ENCODE data around the gene APOBEC3F.
"Not testable (repeated sequence)": the region's sequence is repeated elsewhere in the genome, so short reads cannot be mapped to it uniquely, and the experiment has no call there.

APOBEC3F gene

DNA sequence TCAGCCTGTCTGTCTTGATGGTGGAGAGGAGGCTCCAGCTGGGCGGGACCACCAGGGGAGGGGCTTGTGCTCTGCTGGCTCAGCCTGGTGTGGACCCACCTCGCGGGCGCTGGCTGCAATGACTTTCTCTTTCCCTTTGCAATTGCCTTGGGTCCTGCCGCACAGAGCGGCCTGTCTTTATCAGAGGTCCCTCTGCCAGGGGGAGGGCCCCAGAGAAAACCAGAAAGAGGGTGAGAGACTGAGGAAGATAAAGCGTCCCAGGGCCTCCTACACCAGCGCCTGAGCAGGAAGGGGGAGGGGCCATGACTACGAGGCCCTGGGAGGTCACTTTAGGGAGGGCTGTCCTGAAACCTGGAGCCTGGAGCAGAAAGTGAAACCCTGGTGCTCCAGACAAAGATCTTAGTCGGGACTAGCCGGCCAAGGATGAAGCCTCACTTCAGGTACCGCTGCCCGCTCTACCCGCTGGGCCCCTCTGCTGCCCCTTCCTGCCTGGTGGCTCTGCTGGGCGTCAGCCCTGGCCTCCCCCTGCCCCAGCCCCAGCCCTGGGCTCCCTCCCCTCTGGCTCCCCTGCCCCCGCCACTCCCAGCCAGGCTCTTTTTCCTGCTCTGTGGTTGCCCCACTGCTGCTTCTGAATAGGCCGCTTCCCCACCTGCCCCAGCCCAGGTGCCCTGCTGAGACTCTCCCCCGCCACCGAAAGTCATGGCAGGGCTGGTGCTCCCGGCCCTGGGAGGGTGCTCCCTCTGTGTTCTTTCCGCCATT is at the start of gene APOBEC3F:
Gene APOBEC3F (plus strand): TSS at position 327 of the 759 bp plus-strand sequence. CDS start 97 bp downstream, at position 424.
- DNase-seq: not testable (repeated sequence)

DNA sequence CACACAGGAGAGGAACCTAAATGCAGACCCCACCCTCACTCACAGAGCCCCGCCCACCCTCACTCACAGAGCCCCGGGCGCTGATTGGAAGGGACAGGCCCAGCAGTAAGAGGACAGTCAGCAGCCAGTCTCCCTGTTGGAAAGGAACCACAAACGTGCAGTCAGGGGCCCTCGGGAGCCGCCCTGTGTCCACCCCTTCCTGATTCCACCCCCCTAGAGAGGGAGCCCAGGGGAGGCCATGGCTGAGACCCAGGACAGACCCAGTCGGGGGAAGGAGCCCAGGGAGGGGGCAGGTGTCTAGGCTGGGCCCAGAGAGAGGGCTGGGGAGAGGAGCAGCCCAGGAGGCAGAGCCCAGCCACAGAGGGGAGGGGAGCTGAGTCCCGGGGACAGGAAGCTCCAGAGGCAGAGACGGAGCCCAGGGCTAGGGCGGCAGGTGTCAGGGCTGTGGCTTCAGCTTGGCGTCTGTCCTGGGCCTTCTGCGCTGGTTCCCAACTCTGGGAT is 47.7 kb upstream of the APOBEC3F start:
- not testable (repeated sequence) for DNase-seq

DNA sequence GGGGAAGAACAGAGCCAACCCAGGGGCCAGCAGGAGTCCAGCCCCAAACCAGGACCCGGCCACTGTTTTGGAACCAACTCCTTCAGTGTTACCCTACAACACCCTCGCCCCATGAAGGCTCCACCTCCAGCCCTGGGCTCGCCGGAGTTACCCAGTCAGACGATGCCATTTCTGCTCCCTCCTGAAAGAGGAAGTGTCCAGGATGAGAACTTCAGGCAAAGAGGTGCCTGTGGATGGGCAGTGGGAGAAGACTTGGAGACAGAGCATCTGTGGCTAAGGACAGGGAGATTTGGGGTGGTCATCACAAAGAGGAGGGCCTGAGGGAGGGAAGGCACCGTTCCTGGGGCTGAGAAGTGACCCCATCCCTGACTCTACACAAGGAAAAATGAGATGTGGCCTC is 44.6 kb upstream of the APOBEC3F start:
- DNase-seq: no peak

DNA sequence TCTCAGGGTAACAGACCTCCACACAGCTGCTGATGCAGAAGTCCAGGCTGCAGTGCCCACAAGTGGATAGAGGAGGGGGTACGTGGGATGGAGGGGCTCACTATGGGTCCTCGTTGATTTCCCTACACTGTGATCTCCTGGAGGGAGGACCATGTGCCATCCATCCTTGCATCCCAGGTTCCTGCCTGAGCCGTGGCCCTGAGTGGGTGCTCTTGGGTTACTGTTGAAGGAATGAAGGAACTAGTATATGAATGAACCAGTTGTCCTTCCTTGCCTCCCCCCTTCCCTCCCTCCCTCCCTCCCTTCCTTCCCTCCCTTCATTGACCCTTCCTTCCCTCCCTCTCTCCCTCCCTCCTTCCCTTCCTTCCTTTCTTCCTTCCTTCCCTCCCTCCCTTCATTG is 43.1 kb upstream of the APOBEC3F start:
- DNase-seq: no peak

DNA sequence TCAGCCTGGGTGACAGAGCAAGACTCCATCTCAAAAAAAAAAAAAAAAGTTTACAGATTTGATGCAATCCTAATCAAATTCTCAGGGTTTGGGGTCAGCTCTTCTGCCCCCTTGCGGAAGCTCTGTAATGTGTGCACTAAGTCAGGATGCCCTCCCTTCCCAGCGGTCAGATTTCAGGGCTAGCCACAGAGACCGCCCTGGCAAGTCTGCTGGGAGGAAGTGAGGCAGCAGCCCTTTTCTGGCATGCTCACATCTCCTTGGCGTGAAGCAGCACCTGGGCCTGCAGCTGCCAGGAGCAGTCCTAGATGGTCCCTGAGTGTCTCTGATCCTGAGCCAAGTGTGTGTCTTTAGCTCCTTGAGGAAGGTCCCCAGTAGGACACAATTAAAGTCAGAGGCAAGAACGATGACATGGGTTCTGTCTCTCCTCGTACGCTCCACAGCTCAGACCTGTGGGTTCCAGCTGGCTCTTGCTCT is 37.5 kb upstream of the APOBEC3F start:
- no peak for DNase-seq

DNA sequence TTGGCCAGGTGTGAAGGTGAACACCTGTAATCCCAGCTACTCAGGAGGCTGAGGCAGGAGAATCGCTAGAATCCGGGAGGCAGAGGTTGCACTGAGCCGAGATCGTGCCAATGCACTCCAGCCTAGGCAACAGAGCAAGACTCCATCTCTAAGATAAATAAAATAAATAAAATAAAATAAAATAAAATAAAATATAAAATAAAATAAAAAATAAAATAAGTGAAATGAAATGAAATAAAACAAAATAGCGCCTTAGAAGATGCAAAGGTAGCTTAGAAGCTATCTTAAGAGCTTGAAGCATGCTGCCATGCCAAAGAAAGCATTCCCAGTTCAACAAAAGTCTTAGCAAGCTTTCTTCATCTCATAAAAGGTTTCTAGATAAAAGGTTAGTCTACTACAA is 33.5 kb upstream of the APOBEC3F start:
- DNase-seq: no peak

DNA sequence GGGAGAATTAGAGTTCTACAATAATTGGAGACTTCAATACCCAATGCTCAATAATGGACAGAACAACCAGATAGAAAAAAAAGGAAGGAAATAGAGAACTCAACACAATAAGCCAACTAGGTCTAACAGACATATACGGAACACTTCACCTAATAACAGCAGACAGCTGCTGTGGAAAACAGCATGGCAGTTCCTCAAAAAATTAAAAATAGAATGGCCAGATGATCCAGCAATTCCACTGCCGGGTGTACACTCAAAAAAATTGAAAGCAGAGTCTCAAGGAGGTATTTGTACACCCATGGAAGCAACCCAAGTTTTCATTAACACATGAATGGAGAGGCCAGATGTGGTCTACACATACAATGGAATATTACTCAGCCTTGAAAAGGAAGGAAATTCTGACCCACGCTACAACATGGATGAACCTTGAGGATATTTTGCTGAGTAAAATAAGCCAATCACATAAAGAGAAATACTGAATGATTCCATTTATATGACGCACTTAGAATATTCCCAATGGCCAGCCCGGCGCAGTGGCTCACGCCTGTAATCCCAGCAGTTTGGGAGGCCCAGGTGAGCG is 32.3 kb upstream of the APOBEC3F start:
- not testable (repeated sequence) for DNase-seq

DNA sequence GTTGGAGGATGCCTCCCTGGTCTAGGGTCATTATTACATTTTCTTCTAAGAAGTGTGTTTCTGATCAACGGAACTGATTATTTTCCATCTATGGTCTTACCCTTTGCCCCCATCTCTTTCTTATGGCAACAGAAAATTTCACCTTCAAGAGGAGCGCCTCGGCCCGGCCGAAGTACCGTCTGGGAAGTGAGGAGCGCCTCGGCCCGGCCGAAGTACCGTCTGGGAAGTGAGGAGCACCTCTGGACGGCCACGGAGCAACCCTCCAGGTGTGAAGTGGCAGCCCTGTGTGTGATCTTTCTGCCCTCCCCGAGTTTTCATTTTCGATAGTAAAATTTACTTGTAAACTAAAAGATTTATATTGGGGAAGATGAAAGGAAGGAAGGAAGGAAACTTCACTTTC is 29.7 kb upstream of the APOBEC3F start:
- DNase-seq: no peak

DNA sequence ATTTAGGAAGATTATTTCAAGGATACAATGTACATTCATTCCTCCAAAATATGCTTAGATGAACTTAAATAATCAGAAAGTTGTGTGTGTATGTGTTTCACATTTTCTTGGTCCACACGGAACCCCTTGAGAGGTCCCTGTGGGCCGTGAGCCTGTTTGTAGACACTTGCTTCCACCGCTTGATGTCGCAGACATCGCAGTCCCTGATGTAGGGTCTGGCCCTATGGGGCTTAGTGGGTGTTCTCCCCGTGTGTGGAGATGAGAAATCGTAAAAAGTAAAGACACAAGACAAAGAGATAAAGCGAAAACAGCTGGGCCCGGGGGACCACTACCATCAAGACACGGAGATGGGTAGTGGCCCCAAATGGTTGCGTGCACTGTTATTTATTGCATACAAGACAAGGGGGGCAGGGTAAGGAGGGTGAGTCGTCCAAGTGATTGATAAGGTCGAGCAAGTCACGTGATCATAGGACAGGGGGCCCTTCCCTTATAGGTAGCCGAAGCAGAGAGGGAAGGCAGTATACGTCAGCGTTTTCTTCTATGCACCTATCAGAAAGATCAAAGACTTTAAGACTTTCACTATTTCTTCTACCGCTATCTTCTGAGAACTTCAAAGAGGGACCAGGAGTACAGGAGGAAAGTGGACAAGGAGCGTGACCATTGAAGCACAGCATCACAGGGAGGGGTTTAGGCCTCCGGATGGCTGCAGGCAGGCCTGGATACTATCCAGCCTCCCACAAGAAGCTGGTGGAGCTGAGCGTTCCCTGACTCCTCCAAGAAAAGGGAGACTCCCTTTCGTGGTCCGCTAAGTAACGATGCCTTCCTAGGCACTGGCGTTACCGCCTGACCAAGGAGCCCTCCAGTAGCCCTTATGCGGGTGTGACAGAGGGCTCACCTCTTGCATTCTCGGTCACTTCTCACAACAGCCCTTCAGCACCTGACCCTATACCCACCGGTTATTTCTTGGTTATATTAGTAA is 27.8 kb upstream of the APOBEC3F start:
- no peak for DNase-seq

DNA sequence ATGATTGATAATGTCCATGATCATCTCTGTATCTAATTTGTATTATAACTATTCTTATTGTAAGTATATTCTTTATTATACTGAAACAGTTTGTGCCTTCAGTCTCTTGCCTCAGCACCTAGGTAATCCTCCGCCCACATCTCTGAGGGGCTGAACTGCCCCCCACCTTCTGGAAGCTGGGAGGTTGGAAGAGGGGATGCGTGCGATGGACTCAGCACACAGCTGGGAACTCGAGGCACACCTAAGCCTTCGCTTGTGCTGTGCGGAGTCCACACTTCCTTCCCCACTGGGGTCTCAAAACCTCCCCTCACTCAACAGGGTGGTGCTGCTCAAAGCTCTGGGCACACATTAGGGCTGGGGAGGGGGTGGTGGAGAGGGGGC is 27.1 kb upstream of the APOBEC3F start:
- DNase-seq: not testable (repeated sequence)

DNA sequence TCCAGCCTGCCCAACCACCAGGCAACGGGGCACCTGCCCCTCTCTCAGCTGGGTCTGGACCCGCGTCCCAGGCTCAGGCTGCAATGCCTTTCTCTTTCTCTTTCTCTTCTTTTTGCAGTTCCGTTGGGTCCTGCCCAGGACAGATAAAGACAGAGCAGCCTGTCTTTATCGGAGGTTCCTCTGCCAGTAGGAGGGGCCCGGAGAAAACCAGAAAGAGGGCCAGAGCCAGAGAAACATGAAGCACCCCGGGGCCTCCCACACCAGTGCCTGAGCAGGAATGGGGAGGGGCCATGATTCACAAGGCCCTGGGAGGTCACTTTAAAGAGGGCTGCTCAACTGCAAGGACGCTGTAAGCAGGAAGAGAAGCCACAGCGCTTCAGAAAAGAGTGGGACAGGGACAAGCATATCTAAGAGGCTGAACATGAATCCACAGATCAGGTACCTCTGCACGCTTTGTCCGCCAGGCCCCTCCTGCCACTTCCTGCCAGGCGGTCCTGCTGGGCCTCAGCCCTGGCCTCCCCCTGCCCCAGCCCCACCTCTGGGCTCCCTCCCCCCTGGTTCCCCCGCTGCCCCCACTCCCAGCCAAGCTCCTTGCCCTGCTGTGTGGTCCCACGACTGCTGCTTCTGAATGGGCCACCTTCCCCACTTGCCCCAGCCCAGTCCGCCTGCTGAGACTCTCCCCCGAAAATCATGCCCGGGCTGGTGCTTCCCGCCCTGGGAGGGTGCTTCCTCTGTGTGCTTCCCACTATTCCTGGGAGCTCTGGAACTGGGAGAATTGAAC is 26.5 kb upstream of the APOBEC3F start, which contains the start of gene APOBEC3C:
Gene APOBEC3C (plus strand): TSS at position 316 of the 781 bp plus-strand sequence. CDS start 106 bp downstream, at position 422.
- no peak for DNase-seq

DNA sequence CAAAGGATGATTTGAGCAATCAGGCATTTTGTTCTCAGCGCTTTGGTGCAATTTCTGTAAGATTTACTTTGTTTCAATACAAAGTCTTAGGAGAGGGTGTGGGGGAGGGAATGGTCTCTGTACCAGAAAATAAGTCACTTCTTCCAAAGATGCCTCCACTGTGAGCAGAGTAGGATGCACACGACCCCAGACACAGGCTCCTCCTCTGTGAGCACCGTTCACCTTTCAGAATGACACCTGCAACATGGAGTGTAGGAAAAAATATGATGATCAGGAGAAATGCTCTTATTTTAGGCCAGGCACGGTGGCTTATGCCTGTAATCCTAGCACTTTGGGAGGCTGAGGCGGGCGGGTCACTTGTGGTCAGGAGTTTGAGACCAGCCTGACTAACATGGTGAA is 25.9 kb upstream of the APOBEC3F start:
- not testable (repeated sequence) for DNase-seq

DNA sequence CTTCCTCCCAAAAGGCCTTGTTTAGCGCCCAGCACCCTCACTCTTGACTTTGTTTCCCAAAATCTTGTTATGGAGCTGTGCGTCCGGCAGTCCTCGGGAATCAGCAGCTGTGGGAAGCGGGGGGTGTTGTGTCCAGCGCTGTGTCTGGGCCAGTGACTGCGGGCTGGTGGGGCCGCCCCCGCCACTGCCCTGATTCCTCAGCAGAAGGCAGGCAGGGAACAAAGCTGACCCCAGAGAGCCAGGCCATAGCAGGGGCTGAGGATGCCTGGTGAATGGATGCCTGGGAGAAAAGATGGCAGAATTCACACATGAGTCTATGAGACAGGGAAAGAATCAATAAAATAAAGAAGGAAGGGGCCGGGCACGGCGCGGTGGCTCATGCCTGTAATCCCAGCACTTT is 24.1 kb upstream of the APOBEC3F start:
- DNase-seq: no peak

DNA sequence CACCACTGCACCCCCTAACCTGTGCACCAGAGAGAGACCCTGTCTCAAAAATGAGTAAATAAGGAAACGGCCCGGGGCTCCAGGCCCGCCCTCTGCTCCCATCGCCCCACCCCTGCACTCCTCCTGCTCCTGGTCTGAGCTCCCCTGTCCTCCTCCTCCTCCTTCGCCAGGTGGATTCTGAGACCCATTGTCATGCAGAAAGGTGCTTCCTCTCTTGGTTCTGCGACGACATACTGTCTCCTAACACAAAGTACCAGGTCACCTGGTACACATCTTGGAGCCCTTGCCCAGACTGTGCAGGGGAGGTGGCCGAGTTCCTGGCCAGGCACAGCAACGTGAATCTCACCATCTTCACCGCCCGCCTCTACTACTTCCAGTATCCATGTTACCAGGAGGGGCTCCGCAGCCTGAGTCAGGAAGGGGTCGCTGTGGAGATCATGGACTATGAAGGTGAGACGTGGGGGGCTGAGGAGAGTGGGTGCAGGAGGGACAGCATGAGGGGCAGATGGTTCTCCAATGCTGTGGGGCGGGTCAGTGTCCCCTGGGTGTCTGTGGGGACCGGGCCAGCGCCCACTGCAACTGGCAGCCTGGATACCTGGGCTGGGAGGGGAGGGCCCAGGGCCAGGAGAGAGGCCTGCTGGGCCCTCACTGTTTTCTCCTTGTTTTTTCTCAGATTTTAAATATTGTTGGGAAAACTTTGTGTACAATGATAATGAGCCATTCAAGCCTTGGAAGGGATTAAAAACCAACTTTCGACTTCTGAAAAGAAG is 22.9 kb upstream of the APOBEC3F start:
- no peak for DNase-seq

DNA sequence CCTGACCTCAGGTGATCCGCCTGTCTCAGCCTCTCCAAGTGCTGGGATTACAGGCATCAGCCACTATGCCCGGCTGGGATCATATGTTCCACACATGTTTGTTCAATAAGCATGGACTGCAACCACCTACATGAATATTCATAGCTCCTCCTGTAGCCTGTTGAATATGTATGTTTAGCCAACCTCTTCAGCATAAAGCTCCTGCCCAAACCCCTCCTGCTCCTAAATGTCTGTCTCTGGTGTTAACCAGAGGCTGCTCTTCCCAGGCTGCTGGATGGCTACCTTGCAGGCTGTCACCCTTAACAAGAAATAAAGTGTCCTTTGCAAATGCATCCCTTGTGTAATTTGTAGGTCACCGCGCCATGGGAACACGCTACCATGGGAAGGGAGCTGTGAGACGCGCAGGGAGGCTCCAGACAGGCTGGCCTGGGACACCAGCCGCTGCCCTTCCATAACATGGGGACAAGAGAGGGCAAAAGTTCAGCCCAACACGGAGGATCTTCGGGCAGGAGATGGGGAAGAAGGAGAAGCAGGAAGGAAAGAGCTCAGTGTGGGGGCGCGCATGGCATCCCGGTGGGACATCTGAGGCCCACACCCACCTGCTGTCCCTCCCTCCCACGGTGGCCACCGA is 20.5 kb upstream of the APOBEC3F start:
- DNase-seq: not testable (repeated sequence)

DNA sequence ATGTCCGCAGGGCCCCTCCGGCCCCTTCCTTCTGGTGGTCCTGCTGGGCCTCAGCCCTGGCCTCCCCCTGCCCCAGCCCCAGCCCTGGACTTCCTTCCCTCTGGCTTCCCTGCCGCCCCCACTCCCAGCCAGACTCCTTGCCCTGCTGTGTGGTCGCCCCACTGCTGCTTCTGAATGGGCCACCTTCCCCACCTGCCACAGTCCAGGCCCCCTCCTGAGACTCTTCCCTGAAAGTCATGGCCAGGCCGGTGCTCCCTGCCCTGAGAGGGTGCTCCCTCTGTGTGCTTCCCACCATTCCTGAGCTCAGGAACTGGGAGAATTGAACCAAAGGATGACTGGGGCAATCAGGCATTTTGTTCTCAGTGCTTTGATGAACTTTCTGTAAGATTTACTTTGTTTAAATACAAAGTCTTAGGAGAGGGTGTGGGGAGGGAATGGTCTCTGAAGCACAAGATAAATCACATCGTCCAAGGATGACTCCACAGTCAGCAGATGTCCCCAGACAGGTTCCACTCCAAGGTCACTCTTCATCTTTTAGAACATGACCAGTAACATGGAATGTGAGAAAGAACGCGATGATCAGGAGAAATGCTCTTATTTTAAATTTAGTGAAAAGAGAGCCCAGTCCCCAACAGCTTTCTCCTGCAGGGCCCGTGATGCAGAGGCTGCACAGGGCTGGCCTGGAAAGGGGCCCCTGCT is 19.0 kb upstream of the APOBEC3F start:
- DNase-seq: no peak

DNA sequence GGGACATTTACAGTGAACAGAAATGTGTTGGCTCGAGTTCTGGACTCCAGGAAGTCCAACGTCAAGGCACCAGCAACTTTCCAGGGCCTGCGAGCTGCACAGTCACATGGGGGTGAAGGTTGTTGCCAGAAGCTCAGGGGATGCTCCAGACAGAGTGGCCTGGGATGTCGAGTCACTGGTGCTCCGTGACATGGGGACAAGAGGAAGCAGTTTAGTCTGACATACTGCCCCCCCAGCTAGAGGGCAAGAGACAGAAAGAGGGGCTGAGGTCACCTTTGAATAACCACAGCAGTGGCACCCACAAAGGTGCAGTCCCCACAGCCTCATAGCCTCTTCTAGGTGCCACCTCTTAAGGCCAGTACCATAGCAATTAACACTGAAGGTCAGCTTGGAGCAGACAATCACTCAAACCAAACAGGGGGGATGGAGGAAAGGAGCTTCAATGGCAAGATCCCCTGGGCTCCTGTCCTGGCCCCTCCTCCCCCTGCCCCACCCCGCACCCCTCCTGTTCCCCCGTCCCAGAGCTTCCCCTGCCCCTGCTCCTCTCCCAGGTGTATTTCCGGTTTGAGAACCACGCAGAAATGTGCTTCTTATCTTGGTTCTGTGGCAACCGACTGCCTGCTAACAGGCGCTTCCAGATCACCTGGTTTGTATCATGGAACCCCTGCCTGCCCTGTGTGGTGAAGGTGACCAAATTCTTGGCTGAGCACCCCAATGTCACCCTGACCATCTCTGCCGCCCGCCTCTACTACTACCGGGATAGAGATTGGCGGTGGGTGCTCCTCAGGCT is 15.9 kb upstream of the APOBEC3F start:
- no peak for DNase-seq

DNA sequence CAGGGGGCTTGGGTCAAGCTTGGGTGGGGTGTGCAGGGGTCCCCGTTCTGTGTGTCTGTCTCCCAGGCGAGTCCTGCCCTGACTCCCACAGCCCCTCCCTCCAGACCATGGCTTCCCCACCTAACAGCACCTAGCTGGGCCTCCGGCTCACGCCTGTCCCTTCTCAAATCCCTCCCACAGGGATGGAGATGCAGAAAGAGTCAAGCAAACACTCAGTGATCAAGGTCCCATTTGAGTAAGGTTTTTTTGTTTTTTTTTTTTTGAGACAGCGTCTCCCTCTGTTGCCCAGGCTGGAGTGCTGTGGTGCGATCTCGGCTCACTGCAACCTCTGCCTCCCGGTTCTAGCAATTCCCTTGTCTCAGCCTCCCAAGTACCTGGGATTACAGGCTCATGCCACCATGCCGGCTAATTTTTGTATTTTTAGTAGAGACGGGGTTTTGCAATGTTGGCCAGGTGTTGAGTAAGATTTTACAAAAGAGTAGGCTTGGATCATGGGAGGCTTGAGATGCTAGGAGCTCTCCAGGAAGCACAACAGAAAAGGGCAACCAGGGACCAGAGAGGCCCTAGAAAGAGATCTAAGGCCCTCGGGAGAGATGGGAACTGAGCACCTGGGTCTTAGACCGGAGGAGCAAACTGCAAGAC is 14.0 kb upstream of the APOBEC3F start:
- no peak for DNase-seq

DNA sequence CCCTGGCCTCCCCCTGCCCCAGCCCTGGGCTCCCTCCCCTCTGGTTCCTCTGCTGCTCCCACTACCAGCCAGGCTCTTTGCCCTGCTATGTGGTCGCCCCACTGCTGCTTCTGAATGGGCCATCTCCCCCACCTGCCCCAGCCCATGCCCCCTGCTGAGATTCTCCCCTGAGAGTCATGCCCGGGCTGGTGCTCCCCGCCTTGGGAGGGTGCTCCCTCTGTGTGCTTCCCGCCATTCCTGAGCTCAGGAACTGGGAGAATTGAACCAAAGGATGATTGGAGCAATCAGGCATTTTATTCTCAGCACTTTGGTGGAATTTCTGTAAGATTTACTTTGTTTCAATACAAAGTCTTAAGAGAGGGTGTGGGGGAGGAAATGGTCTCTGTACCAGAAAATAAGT is 12.9 kb upstream of the APOBEC3F start:
- no peak for DNase-seq
